Endometrial microvascular endothelial cells (primary cell): ENCODE results near the gene FBXO31. TPM values are rescaled to one million over a fixed set of nuclear protein-coding genes. Genes with fewer than 3 reads are reported as not detected.
"Not testable (repeated sequence)": the region's sequence is repeated elsewhere in the genome, so short reads cannot be mapped to it uniquely, and the experiment has no call there.

Source experiments
- in situ Hi-C: cut with HindIII; loops from 2 replicates; pipeline ENCODE4 v1.10.0; 2017; ENCODE audit warnings: low sequenced_read_pairs, low pct_unique_long_range_greater_than_20kb; ENCODE audit errors: inconsistent ontology term
- total RNA-seq: library from RNA; depleted of rRNA; stranded (reverse); fragments of >200 nt; gene quantifications from one replicate; pipeline ENCODE4 v1.2.3, GENCODE V29; 2015; ENCODE audit errors: inconsistent ontology term

FBXO31 gene
- total RNA-seq, 1 donor from 2014 or later = 25.2 TPM

DNA sequence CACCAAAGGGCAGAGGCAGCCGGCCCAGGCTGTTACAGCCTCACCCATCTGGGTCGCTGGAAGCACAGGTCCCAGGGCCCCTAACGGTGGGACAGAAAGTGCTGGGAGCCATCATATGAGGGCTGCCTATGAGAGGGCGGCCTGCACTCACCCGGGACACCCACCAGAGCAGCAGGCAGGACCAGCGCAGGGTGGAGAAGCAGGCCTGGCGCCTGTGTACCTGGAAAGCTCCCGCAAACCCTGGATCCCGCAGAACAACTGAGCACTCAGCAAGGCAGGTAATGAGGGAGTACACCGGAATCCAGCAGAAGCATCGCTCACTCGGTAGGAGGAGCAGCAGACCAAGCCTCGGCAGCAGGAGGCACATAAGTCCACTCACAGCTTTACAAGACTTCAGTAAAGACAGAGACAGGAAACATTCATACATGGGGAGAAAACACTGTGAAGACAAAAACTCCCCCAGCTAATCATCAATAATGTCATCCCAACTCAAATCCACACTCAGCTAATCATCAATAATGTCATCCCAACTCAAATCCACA is 34.9 kb downstream of the FBXO31 start:
- in situ Hi-C loops = no loop called here

- in situ Hi-C loops = no loop called here
Measured at GRCh38 chr16:87347932-87348615, 35.5 kb downstream of the FBXO31 start.

DNA sequence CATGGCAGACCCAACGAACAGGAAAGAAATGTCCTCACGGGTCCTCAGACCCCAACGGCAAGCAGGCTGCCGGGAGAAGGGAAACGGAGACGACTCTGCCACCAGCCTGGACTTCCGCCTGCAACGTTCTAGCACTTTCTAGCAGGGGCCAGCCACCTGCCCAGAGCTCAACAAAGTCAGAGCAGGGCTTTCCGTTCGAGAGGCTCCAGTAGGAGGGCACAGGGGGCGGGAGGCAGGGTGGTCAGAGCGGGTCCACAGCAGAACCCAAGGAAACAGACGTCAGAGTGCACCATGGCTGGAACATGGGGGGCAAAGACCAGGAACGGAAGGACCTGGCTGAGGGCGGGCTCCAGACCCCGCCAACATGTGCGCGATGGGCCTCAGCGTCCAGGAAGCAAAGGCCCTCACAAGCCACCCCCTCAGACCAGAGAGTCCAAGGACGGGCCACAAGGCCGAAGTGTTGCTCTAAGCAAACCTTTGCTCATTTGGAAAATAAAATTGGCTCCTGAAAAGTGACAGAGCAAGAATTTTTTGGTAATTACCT is 37.0 kb downstream of the FBXO31 start:
- in situ Hi-C loops = no loop called here

- in situ Hi-C loops = no loop called here
Measured at GRCh38 chr16:87345726-87346424, 37.7 kb downstream of the FBXO31 start.

DNA sequence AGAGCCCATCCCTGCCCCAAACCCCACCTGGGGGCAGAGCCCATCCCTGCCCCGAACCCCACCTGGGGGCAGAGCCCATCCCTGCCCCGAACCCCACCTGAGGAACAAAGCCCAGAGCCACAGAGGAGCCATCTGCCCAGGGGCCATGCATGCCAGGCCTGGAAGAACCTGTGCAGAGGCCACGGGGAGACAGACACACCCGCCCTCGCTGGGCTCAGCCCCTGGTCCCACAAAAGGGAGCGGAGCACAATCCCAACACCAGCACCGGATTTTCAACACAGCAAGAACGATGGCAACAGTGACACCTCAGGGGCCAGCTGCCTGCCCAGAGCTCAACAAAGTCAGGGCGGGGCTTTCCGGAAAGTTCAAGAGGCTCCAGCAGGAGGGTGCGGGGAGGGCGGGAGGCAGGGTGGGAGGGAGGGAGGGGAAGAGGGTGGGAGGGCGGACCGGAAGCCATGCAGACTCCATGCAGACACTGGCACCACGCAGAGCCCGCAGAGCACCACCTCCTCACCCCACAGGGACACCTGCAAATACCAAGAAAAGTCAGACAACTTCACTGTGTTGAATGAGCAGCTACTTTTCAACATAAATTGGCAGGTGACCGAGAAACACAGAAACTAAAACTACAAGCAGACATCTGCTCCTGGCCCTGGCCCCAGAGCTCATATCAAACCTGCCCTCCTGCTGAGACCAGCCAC is 38.5 kb downstream of the FBXO31 start:
- in situ Hi-C loops = no loop called here

DNA sequence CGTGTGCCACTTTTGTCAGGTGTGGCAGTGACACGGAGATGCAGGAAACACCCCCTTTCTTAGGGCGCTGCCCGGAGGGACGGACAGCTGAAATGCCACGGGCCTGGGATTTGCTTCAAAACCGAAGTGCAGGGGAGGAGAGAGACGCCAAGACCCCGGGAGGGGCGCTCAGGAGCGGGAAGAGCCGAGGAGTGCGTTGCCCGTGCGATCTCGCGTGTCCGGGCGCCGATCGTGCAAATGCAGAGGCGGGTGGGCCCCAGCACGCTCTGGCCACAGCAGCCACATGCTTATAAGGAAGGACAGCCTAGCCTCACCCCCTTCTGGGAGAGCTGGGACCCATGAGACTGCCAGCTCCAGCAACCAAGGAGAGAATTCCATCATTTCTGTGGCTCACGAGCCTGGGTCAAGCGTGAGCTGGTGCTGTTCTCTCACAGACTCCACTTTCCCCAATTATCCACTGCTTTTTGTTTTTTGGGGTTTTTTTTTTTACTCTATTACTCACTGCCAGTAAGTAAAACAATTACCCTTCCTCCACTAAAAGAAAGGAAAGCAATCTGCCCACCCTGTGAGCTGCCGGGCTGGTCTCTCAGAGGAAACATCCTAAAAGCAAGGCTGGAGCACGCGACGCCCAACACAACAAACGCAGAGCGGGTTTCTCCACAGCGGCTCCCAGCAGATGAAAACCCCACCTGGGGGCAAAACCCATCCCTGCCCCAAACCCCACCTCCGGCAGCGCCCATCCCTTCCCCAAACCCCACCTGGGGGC is 39.2 kb downstream of the FBXO31 start:
- in situ Hi-C loops = no loop called here

DNA sequence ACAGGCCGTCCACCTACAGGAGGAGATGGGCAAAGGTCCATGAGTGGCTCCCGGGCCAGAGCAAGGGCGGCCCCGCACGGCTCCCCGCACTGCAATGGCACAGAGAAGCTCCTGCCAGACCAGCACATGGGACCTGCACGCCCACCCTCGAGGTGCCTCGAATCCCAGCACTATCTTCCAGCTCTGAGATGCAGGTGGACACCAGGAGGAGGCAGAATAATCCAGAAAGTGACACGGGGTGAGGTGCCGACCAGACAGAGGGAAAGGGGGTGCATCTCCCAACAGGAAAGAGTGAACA is 39.9 kb downstream of the FBXO31 start:
- in situ Hi-C loops = no loop called here

- in situ Hi-C loops = no loop called here
Measured at GRCh38 chr16:87342978-87343752, 40.4 kb downstream of the FBXO31 start.

DNA sequence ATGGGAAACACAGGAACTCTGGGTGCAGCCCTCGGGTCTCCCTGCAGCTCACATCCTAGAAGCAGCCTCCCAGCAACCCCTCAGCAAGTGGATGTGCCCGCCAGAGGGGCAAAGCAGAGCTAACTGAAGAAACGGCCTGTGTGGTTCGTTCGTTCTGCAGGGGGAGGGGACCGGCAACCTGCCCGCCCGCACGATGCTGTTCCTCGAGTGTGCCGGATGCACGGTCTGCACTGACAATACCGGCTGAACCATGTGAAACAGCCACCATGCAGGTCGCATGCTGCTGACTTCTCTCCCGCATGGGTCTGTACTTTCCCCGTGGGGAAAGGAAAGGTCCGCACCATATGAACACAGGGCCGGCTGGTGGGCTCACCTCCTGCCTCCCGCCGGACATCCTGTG is 41.1 kb downstream of the FBXO31 start:
- in situ Hi-C loops = no loop called here

GRCh38 chr16:87340198-87340597 is 43.4 kb downstream of the FBXO31 start:
- in situ Hi-C loops = no loop called here

- in situ Hi-C loops = not testable (repeated sequence)
Measured at GRCh38 chr16:87339724-87340105, 43.9 kb downstream of the FBXO31 start.

DNA sequence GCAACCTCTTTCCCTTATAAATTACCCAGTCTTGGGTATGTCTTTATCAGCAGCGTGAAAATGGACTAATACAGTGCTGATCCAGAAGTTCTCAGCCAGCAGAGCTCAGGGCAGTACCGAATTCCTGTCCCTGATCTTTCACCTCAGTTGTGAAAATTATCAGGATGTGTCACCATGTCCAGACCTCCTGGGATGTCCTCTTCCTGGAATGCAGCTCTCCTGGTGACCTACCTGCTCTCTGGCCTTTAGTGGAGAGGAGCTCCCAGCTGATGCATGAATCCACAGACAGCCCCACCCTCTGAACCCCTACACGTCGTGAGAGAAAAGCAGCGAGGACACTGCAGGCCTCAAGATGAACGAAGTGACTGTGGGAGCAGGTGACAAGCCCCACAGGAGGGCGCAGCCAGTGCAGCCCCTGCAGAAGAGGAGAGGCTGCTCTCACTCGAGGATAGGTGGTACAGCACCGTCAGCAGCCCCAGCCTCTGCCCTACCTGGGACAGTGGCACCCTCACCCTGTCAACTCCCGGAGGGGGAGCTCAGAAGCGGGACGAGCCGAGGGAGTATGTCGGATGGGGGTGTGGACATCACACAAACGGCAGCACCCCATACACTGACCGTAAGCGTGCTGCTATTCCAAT is 44.4 kb downstream of the FBXO31 start:
- in situ Hi-C loops = no loop called here

DNA sequence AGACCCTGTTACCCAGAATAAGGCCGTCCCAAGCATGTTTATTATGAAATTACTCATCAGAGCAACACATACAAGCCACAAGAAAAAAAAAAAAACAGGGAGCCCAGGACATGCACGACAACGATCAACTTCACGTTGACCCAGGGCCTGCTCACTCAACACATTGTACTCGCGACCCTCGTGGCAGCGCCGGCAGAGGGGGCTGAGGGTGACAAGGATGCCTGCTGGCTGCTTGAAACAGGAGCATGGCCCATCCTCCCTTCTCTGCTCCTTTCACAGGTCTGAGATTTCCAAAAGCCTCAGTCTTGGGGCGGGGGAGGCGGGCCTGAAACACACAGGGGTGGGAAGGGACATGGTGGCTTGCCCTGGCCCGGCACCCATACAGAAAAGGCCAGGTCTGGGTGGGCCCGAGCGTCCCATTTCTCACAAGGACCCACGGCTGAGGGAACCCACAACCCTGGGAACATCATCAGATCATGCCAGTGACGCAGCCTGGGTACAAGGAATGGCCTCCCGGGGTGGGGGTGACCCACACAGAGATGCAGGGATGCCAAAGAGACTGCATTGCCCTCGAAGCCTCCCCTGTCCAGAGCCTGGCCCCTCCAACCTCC is 45.3 kb downstream of the FBXO31 start:
- in situ Hi-C loops = no loop called here

DNA sequence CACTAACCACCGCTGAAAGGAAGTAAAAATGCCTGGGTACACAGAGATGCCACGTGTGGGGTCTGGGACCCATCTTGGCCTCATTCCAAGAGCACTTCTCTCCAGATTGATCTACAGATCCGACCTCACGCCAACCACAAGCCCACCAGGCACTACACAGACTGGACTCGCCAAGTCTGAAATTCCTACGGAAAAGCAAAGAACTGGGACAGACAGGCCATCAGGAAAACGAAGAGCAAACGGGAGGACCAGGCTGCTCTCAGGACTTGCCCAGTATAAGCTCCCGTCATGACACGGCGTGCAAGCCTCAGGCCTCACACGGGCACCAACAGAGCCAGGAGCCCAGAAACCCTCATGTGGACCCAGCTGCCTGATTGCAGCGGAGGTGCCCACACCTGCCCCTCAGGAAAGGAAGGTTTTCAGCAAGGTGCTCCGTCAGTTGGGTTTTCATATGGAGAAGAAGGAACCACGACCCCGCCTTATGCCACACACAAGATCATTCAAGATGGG is 46.3 kb downstream of the FBXO31 start:
- in situ Hi-C loops = no loop called here

DNA sequence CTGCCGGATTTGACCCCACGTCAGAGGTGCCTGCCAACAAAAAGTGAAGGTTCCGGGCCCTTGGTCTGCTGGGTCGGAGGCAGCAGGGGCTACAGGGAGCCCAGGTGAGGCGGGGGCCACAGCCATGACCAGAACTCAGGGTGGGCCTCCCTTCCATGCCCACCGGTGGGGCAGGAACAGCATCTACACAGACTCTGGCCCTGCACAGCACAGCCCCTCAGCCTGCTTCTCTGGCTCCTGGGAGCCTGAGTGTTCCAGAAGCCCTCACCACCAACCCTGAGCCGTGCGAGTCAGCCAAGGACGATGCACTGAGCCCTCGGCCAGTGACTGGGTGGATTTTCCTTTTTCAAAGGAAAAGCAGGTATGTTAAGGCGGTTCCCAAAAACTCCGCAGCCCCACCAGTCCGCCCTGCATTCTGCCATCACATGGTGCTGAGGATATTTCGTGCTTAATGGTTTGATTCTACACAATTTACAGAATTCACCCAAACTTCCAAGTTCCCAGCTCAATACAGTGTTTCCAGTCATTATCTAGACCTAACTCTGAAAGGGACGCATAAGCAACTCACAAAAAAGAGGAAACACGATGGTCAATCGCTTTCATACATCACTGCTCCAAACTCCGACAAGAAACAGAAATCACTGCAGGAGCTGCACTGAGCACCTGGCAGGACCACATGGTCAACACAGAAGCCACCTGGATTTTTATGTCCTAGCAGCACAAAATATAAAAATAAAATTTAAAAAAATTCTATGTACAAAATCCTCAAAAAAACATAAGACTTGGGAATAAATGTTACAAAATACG is 46.9 kb downstream of the FBXO31 start:
- in situ Hi-C loops = no loop called here

GRCh38 chr16:87335625-87336433 is 47.7 kb downstream of the FBXO31 start:
- in situ Hi-C loops = no loop called here
